GM19025 (cell line): ENCODE data around the gene LMO2.

Experiments used
- ATAC-seq: cut with Tn5 transposase; IDR thresholded peaks from one replicate; pipeline ENCODE4 v1.9.1; 2021; ENCODE audit warnings: mild to moderate bottlenecking, low read depth, moderate library complexity; ENCODE audit not compliant: unreplicated experiment

Gene LMO2

DNA sequence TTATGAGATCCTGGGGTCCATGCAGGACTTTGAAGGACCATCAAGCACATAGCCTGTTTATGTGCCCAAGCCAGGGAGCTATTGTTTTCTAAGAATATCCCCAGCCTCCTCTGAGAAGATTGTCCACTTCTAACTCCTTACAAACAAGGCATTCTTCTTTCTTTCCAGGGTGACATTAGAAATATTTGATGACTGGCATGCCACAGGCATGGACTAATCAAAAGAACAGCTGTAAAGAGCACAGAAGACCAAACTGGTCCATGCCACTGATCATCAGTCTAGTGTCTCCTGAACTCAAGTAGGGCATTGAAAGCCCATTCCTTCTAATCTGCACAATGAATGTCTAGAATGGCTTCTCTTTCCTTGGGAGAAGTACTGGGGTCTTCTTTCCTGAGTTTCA, 24.9 kb upstream of the LMO2 start:
- ATAC-seq = no peak

- no peak for ATAC-seq
Observed at GRCh38 chr11:33915526-33915925, 23.6 kb upstream of the LMO2 start.

DNA sequence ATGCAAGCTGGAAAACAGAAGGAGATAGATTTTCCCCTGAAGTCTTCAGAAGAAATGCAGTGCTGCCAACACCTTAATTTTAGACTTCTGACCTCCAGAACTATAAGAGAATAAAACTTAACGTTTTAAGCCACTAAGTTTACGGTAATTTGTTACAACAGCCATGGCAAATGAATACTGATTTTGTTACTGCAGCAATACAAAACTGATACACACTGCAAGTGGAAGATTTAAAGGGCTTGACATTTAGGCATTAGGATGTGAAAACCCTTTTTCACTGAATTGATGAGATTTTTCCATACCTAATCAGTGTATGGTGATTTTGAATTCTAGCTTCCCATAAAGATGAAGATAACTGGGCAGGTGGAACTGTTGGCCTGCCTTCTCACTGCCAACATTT, 22.1 kb upstream of the LMO2 start:
- ATAC-seq = no peak

DNA sequence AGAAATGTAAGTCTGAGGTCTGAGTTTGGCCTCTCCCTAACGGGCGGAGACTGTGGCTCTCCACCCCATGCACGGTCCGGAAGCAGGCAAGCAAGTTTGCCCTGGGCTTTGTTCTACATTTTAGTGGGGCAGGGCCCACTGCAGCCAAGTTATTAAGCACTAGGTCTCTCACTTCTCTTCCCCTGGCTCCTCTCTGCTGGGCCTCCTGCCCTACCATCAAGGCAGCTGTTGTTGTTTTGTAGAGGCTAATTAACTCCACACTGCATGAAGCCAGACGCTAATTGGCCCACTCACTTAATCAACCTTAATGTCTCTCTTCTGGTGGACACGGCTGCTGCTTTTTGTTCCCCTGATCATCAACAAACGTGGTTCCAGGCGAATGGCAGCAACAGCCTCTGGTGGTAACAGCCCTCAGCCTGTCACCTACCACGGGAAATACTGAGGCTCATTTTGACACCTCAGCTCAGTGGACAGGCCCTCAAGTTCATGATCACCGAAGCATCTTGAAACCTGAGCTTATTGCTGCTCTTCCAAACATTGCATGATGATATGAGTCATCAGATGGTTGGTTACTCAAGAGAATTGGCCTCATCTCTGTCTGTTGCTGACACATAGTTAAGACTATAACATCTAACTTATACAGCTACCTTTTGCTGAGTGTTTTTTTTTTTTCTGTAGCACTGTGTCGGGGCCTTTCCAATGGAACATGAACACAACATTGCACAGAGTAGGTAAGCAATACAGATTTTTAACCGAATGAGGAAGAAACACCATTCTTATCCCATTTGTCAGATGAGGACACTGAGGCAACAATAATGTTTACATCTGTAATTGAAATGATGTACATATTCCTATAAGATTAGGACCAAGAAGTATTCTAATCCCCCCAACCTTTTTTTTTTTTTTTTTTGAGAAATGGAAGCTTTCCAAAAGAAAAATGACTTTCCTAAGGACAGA, 20.8 kb upstream of the LMO2 start:
- peak; percentile 71 for ATAC-seq

GRCh38 chr11:33910958-33911339, 19.1 kb upstream of the LMO2 start:
- no peak for ATAC-seq

GRCh38 chr11:33910296-33910957, 18.6 kb upstream of the LMO2 start:
- no peak for ATAC-seq

GRCh38 chr11:33909552-33909951, 17.7 kb upstream of the LMO2 start:
- ATAC-seq = no peak

GRCh38 chr11:33909150-33909549, 17.3 kb upstream of the LMO2 start:
- no peak for ATAC-seq

DNA sequence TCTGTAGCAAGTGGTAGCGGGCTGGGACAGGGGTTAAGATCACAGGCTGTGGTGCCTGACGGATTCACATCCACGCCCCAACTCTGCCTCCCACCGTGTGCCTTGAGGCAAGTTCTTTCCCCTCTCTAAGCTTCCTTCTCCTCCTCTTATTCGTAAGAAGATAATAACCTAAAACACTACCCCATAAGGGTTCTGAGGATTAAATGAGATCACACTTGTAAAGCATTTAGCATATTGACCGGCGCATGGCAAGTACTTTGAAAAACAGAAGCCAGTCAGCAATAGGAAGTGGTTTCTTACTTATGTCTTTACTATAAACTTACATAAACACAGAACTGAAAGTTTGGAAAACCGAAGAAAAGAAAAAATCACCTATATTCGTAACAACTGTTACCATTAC, 15.5 kb upstream of the LMO2 start:
- no peak for ATAC-seq

GRCh38 chr11:33906484-33907186, 14.8 kb upstream of the LMO2 start:
- ATAC-seq = no peak

DNA sequence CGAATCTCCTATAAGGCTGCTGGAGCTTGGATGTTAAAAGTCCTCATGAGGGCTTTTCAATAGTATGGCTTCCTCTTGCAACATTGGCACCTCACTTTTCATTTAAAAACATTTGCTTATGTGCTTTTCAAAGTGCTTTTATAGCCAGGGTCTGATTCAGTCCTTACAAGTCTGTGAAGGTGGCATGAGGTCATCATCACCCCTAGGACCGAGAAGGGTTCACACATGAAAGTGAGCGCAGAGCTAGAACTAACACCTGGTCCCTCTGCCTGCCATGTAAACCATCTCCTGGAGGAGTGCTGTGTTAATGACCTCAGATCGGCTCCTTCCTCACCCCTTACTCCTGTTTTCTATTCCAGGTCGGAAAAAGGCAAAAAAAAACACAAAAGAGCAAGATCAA, 12.2 kb upstream of the LMO2 start:
- no peak for ATAC-seq

- ATAC-seq = no peak
Observed at GRCh38 chr11:33900159-33900840, 8.4 kb upstream of the LMO2 start.

DNA sequence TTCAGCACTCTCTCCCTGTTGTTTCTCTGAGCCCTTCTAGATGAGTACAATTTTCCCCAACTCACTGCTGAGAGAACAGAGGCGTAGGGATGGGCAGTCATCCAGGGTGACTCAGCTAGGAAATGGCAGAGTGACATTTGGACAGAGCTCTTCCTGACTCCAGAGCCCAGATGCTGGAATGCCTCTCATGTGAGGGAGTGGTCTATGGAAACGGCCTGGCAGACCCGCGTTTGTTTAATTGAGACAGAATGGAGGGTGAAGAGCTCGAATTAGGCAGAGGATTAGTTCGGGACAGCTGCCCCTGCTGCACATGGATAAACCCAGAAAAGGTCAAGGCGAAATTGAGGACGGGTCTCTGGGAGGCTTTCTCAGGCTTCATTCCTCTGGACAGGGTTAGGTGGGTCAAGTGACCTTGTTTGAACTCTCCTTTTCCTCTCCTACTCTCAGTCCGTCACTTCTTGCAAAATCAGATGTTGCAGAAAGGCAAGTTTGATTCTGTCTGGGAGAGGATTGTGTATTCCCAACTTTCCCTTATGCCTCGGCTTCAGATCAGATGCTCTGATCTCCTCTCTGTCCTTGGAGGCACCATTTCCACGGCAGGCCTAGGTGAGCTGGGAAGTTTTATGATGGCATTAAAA, 7.6 kb upstream of the LMO2 start:
- ATAC-seq = no peak

DNA sequence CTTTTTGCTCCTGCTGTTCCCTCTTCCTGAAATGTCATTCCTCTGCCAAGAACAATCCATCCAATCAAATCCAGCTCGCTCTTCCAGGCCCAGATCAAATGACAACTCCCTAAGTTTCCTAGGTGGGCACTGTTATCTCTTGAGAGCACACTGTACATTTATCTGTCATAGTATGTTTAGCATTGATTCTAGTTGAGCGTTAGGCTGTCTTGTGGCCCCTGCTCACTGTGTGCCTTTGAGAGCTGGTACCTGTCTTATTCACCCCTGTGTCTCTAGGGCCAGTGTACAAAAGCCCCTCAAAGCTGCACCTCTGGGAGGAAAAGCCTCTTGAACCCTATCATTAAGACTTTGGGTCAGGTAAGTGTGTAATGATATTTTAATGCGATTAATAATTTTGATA, 7.1 kb upstream of the LMO2 start:
- ATAC-seq = no peak

- ATAC-seq = no peak
Observed at GRCh38 chr11:33897761-33898375, 6.0 kb upstream of the LMO2 start.

- ATAC-seq = no peak
Observed at GRCh38 chr11:33896911-33897310, 5.0 kb upstream of the LMO2 start.

DNA sequence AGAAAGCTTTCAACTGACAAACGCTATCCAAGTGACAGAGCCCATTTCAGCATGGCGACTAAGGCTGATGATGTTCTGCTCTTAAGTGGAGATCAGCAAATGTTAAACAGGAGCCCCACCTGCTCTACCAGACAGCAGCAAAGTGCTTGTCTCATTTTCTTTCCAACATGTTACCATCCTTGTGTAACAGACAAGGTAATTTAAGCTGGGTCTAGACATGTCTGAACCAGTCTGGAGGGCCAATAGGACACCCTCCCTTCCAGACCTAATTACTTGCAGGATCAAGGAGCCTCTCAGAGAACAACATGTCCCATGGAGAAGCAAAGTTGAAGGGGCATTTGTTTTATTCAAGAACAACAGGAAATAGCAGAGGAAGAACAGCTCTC, 3.9 kb upstream of the LMO2 start:
- ATAC-seq = no peak

DNA sequence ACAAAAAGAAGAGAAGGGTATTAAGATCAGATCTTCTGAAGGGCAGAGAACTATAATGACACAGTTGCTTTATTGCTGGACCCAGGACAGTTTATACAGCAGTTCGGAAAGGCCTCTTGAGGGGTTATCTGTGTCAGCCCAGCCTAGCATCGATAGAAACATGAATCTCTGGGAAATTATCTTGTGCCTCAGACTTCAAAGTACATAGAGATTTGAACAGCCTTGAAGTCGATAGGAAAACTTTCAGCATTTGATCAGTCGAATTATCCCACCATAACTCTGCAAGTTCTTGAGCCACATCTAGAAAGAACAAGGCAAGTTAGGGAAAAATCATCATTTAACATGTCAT, 2.5 kb upstream of the LMO2 start:
- no peak for ATAC-seq

- peak; percentile 93 for ATAC-seq
Observed at GRCh38 chr11:33893711-33894397, 2.0 kb upstream of the LMO2 start.
